Hematopoietic multipotent progenitor cell treated with erythropoietin and hydrocortisone succinate and interleukin-3 and kit ligand, for 4 days (in vitro differentiated cells): ENCODE data around the gene EXOC4.

Source experiments
- DNase-seq: peaks from one replicate; pipeline ENCODE4 v3.0.0-alpha.2; 2015

The EXOC4 gene

GRCh38 chr7:134014935-134015334 is 762.1 kb downstream of the EXOC4 start:
- DNase-seq = no peak

DNA sequence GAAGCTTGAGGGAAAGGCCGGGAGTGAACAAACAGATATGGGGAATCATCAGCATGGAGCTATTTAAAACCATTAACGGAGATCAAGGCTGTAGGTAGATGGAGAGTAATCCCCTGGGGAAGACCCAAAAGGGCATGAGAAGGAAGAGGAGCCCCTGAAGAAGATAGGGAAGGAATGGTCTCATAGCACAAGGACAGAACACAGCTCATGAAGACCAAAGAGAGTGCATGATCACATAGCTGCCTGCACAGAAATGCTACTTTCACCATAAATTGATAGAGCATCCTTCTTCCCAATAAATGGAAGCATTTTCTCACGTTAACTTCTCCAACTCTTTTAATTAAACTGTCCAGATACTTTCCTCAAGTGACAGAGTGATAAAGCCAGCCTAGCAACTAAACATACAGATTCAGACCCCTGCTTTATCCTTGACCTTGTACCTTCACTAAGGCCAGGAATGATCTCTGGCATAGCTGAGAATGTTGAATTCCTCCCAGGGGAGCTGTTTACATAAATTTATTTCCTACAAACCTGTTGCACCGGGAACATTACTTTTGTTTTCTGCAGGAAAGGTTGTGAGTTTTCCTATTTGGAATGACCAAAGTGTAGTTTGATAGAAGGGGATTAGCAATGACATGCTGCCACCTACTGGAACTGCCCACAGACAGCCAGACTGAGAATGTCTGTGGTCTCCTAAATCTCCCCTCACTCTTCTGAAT is 763.5 kb downstream of the EXOC4 start:
- DNase-seq = peak; percentile 15

GRCh38 chr7:134016942-134017303 is 764.0 kb downstream of the EXOC4 start:
- DNase-seq = no peak

- DNase-seq = no peak
These were observed 765.4 kb downstream of the EXOC4 start for GRCh38 chr7:134018306-134018705.

- DNase-seq = no peak
These were observed 766.4 kb downstream of the EXOC4 start for GRCh38 chr7:134019251-134019650.

GRCh38 chr7:134021836-134022235 is 769.0 kb downstream of the EXOC4 start:
- no peak for DNase-seq

DNA sequence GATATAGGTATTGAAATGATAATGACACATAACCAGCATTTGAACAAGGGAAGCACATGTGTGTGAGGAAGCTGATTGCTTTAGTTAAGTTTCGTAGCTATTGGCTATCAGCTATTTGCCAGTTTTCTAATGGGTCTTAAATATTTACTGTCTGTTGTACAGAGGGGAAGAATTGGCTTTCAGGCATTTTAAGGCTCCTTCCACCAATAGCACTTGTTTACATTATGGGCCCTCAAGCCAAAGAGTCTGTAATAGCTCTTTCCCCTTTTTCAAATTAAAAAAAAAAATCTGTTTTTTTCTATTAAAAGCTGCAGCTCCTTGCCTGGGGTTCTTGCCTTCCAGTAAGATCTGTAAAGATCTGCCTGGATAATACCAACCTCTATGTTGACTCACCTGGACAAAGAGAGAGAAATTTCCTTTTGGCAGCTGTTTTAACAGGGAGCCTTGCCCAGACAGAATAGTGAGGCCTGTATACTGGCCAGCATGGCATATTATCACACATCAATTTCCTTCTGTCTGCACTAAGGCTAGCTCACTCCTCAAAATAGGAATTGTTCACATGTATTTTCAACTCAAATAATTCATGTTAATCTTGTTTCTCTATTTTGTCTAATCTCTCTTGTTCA is 769.5 kb downstream of the EXOC4 start:
- no peak for DNase-seq

DNA sequence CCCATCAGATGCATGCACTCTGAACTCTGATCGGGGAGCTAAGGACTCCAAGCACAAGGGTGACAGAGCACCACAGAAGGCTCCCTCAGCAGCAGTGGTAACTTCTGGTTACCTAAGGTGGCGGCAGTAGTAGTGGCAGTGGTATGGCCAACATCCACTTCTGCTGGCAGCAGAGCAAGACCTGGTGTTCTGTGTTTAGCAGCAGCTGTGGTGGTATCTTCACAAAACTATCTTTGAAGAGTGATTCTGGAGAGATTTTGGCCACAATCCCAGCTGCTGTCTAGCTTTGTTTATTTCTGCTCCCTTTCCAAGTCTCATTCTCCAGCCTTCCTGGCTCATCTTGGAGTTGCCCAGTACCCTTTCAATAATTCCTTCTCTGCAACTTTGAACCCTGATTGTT is 771.9 kb downstream of the EXOC4 start:
- DNase-seq = no peak

DNA sequence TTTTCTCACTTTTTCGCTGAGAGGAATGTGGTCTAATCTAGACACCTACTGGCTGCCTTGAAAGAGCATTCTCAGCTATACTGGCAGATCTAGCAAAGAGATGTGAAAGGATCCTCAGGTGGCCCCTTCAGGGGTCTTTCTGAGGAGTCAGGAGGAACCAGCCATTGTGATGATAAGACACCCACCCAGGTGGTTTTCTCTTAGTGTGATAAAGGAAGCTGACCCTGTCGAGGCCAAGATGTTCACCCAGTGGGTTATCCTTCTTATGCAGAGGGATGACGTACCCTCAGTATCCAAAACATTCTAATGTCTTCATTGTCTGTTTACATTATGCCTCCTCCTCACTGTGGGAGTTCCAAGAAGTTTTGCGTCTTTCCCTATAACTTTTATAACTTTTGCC is 776.0 kb downstream of the EXOC4 start:
- DNase-seq = no peak

- no peak for DNase-seq
These were observed 776.9 kb downstream of the EXOC4 start for GRCh38 chr7:134029743-134030142.

DNA sequence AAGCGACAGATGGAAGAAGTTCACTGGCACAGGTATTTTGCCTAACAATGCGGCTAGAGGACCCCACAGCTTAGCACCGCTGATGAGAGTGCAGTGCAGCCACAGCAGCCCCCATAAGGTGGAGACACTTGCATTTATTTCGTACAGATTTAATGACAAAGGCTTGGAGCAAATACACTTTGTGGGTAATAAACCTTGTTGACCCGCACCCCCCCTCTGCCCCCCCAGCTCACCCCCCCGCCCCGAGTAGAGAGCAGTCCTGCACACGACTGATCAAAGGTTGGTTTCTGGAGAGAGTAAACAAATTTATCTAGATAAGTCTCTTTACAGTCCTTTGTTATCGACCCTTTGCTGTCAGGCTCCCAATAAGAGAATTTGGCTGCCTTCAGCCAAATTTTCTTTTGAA is 777.6 kb downstream of the EXOC4 start:
- DNase-seq = no peak

DNA sequence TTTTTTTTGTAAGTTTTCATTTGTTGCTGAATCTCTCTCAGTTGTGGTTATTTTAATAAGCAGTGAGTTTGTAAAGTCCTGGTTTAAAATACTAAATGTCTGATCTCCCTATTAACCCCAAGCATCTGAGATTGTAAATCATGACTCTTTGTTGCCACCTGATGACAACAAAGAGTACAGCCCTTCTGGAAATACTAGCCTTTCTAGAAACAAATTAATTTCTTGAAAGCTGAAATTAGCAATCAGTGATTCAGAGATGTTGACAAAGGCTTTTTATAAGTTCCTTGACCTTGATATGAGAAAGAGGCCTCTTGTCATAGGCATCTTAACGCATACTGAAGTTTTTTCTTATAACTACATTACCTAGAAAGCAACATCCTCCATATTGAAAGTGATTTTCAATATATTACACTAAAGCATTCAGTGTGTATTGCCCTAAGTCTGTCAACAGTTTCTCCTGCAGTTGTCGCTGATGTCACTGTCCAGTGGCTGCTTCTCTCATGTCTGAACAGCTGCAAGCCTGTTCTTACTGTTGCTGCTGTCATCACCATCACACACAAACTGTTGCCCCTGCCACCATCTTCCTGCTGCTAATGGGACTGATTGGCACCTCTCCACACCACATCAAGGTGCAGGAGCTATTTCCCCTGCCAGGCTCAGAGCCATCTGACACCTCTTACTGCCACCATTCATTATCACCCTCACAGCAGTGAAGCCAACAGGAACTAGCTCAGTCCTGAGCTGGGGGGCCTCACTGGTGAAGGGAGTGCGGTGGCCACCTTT is 779.1 kb downstream of the EXOC4 start:
- DNase-seq = peak; percentile 6

- DNase-seq = no peak
These were observed 781.8 kb downstream of the EXOC4 start for GRCh38 chr7:134034652-134035051.

GRCh38 chr7:134037991-134038390 is 785.1 kb downstream of the EXOC4 start:
- no peak for DNase-seq

- DNase-seq = no peak
These were observed 788.1 kb downstream of the EXOC4 start for GRCh38 chr7:134040988-134041387.

DNA sequence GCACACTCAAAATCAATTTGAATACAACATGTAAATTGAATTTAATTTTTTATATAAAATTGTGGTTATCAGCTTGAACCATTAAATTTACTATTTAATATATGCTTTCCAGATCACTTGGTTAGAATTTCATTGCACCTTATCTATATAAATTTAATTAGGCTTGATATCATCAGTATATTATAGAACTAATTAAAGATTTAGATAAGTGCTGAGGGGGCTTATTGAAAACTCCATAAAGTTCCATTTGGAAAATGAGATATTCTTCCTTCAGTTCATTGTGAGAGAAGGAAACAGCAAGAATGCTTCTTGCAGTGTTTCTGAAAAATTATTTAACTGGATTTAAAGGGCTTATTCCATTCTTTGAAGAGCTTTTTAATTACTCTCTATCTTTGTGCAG is 788.6 kb downstream of the EXOC4 start:
- DNase-seq = no peak

DNA sequence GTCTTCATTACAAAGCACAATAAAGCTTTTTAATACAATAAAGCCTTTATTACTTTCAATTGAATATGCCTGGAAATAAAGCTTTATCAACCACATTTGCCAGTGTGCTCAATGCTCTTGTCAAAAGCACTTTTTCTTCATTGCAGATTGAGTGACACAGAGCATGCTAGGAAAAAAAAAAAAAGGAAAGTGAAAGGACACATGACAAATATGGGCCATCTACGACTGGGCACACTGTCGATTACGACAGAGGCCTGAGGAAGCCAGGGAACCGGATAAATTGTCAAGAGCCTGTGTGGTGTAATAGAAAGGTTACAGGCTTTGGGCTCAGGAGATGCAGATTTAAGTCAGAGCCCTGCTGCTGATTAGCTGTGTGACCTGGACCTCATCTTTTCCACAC is 789.4 kb downstream of the EXOC4 start:
- peak; percentile 16 for DNase-seq

GRCh38 chr7:134044682-134045081 is 791.8 kb downstream of the EXOC4 start:
- no peak for DNase-seq

DNA sequence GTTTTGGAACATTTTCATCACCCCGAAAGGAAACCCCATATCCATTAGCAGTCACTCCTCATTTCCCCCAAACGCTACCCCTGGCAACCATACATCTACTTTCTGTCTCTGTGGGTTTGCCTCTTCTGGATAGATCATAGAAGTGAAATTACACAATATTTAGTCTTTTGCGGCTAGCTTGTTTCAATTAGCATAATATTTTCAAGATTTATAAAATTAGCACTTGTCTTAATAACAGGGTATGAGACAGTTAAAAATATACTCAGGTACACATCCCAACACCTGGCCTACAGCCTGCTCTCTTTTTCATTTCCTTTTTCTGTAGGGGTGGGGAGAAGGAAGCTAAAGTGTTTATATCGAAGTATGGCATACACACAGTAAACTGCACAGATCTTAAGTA is 792.8 kb downstream of the EXOC4 start:
- DNase-seq = no peak

DNA sequence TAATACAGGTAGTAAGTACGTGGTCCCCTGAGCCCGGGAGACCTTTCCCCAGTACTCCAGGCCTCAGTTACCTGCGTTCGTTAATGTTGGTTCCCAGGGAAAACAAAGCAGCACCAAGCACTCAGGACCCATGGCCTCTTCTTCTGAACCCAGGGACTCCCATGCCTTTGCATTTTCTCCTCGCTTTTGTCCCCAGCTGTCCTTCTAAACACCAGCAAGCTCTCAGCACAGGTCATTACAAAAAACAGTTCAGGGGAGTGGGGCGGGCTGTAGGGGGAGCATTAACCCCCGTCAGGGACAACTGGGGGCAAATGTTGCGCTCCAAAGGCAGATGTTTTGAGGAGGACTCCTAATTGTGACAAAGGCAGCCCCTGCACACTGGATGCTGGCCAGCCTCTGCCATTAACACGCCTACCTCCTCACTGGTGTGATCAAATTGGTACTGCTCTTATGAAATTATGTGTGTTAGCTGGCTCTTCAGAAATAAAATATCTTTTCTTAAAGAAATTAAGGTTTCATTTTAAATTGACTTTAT is 793.8 kb downstream of the EXOC4 start:
- no peak for DNase-seq

DNA sequence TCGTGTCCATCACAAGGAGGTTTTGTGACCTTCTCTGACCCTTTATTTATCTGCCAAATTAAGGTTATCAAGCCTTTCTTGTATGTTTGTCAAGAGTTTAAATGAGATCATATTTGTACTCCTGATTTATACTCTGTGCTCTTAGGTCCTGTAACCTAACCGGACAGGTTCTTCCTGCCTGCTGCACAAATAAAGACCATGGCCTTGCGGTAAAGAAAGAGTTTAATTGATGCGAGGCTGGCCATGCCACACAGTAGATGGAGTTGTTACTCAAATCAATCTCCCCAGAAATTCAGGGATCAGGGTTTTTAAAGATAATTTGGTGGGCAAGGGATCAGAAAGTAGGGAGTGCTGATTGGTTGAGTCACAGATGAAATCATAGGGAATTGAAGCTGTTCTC is 794.8 kb downstream of the EXOC4 start:
- DNase-seq = no peak

DNA sequence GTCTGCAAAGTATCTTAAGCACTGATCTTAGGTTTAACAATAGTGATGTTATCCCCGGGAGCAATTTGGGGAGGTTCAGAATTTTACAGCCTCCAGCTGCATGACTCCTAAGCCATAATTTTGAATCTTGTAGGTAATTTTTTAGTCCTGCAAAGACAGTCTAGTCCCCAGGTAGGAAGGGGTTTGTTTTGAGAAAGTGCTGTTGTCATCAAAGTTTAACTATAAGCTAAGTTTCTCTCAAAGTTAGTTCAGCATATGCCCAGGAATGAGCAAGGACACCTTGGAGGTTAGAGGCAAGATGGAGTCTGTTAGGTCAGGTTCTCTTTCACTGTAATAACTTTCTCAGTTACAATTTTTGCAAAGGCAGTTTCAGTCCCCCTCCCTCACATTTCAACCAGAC is 795.3 kb downstream of the EXOC4 start:
- no peak for DNase-seq

GRCh38 chr7:134051020-134051419 is 798.1 kb downstream of the EXOC4 start:
- no peak for DNase-seq

- no peak for DNase-seq
These were observed 803.9 kb downstream of the EXOC4 start for GRCh38 chr7:134056816-134057215.
